Hepatocyte (in vitro differentiated cells): ENCODE results near the gene STEAP4. TPM values are rescaled to one million over a fixed set of nuclear protein-coding genes. Genes with fewer than 3 reads are reported as not detected.
A peak's percentile ranks its signal among the peaks of the same experiment; 100 is the strongest.

Source experiments
- DNase-seq: peaks from one replicate; pipeline ENCODE4 v3.0.0-alpha.2; 2016; ENCODE audit warnings: low spot score
- H2AFZ ChIP-seq: fragments of 200-600 bp; sonication (generic); 2 replicates; pipeline ENCODE4 v1.6.0; 2016; ENCODE audit warnings: antibody characterized with exemption, mild to moderate bottlenecking
- H3K27ac ChIP-seq: fragments of 200-600 bp; sonication (generic); 2 replicates; pipeline ENCODE4 v1.5.1; 2016; ENCODE audit warnings: mild to moderate bottlenecking
- H3K27me3 ChIP-seq: fragments of 200-600 bp; sonication (generic); 2 replicates; pipeline ENCODE4 v1.6.1; 2016
- H3K36me3 ChIP-seq: fragments of 200-600 bp; sonication (generic); replicated peaks from 2 replicates; pipeline ENCODE4 v1.5.1; 2016; ENCODE audit warnings: low read depth; ENCODE audit not compliant: insufficient read depth
- H3K4me1 ChIP-seq: fragments of 200-600 bp; sonication (generic); 2 replicates; pipeline ENCODE4 v1.5.1; 2016; ENCODE audit warnings: mild to moderate bottlenecking, moderate library complexity; ENCODE audit not compliant: insufficient read depth
- H3K4me2 ChIP-seq: fragments of 200-600 bp; sonication (generic); 2 replicates; pipeline ENCODE4 v1.6.0; 2016
- H3K4me3 ChIP-seq: fragments of 200-600 bp; sonication (generic); 2 replicates; pipeline ENCODE4 v1.5.1; 2016; ENCODE audit warnings: mild to moderate bottlenecking
- H3K79me2 ChIP-seq: fragments of 200-600 bp; sonication (generic); 2 replicates; pipeline ENCODE4 v1.6.0; 2017; ENCODE audit warnings: mild to moderate bottlenecking
- H3K9me2 ChIP-seq: fragments of 200-600 bp; sonication (generic); replicated peaks from 2 replicates; pipeline ENCODE4 v1.6.0; 2017; ENCODE audit warnings: mild to moderate bottlenecking; ENCODE audit not compliant: insufficient read depth
- H3K9me3 ChIP-seq: fragments of 200-600 bp; sonication (generic); 2 replicates; pipeline ENCODE4 v1.5.1; 2016; ENCODE audit warnings: low read depth, mild to moderate bottlenecking
- H4K20me1 ChIP-seq: fragments of 200-600 bp; sonication (generic); 2 replicates; pipeline ENCODE4 v1.6.0; 2016; ENCODE audit warnings: mild to moderate bottlenecking; ENCODE audit not compliant: insufficient read depth, poor library complexity, severe bottlenecking
- CTCF ChIP-seq: fragments of 200-600 bp; sonication (generic); IDR thresholded peaks from 2 replicates; pipeline ENCODE4 v1.5.1; 2016; ENCODE audit warnings: antibody characterized with exemption, mild to moderate bottlenecking; ENCODE audit not compliant: poor library complexity
- EZH2 ChIP-seq: fragments of 200-600 bp; sonication (generic); IDR thresholded peaks from 2 replicates; pipeline ENCODE4 v1.6.1; 2016; ENCODE audit warnings: antibody characterized with exemption, mild to moderate bottlenecking, borderline replicate concordance
- EZH2phosphoT487 ChIP-seq: fragments of 200-600 bp; sonication (generic); IDR thresholded peaks from one replicate; pipeline ENCODE4 v1.6.1; 2018; ENCODE audit warnings: antibody characterized with exemption, mild to moderate bottlenecking, low read depth, moderate library complexity; ENCODE audit not compliant: unreplicated experiment, severe bottlenecking
- WGBS: methylation state at CpG from one replicate; pipeline ENCODE4 v1.1.6; 2016; ENCODE audit warnings: low lambda C conversion rate; ENCODE audit errors: missing lambda C conversion rate; 5-methylcytosine and 5-hydroxymethylcytosine counted together
- polyA plus RNA-seq: library from polyadenylated mRNA; unstranded; fragments of >200 nt; fragmentation: Nextera tagmentation; extraction: Ambion mirVana; gene quantifications from 2 replicates; pipeline ENCODE4 v1.2.1, GENCODE V29; 2016
- total RNA-seq: library from RNA; depleted of rRNA; stranded (reverse); fragments of >200 nt; gene quantifications from 2 replicates; pipeline ENCODE4 v1.2.3, GENCODE V29; 2014

The STEAP4 gene
- total and polyA plus RNA-seq, 2 experiments from 2014 or later, result 1.1 TPM; not detected in 1

- no peak overlapping the region for H3K27ac ChIP-seq
- no peak for TF ChIP-seq CTCF
- no peak for TF ChIP-seq EZH2
- TF ChIP-seq EZH2phosphoT487, result no peak
- 62% methylated on average over 2 of the region's 2 CpGs for WGBS
Measured at GRCh38 chr7:88309819-88310218, 3.1 kb upstream of the STEAP4 start.

GRCh38 chr7:88307823-88308222, 1.1 kb upstream of the STEAP4 start:
- no peaks in the 10 kb centered on the region for H3K36me3 ChIP-seq
- no peaks in the 10 kb centered on the region for H4K20me1 ChIP-seq
- H3K79me2 ChIP-seq, result no peaks in the 10 kb centered on the region
- H3K9me3 ChIP-seq, result no peaks in the 10 kb centered on the region
- no peak overlapping the region for H2AFZ ChIP-seq
- no peak overlapping the region for H3K4me3 ChIP-seq
- H3K9me2 ChIP-seq, result no peaks in the 10 kb centered on the region
- no peak overlapping the region for H3K27ac ChIP-seq
- TF ChIP-seq EZH2, result no peak
- no peak for TF ChIP-seq EZH2phosphoT487
- TF ChIP-seq CTCF, result no peak
- no peak for DNase-seq
- peaks cover 5% of the 10 kb centered on the region for H3K27me3 ChIP-seq
- WGBS, result 92% methylated on average over 3 of the region's 3 CpGs
- peaks cover 5% of the 10 kb centered on the region for H3K4me1 ChIP-seq
- no peak overlapping the region for H3K4me2 ChIP-seq

More at GRCh38 chr7:88309819-88310218, 3.1 kb upstream of the STEAP4 start:
- Histone ChIP-seq H3K27me3 (peaks cover 5% of the 10 kb centered on the region), H3K36me3 (no peaks in the 10 kb centered on the region), H2AFZ (no peak overlapping the region), H3K4me3 (no peak overlapping the region), H3K4me1 (peaks cover 5% of the 10 kb centered on the region), H3K9me3 (no peaks in the 10 kb centered on the region), H3K79me2 (no peaks in the 10 kb centered on the region), H3K4me2 (no peak overlapping the region), H3K9me2 (no peaks in the 10 kb centered on the region), H4K20me1 (no peaks in the 10 kb centered on the region)
- no peak for DNase-seq

- no peak overlapping the region for H3K27ac ChIP-seq
- H3K79me2 ChIP-seq, result no peaks in the 10 kb centered on the region
- no peaks in the 10 kb centered on the region for H3K9me3 ChIP-seq
- no peaks in the 10 kb centered on the region for H4K20me1 ChIP-seq
- WGBS, result 78% methylated on average over 2 of the region's 2 CpGs
- H3K9me2 ChIP-seq, result no peaks in the 10 kb centered on the region
- H2AFZ ChIP-seq, result no peak overlapping the region
- no peak for DNase-seq
- peaks cover 5% of the 10 kb centered on the region for H3K27me3 ChIP-seq
- H3K4me2 ChIP-seq, result peak overlapping the region; percentile 88
- TF ChIP-seq EZH2phosphoT487 (no peak), EZH2 (no peak), CTCF (no peak)
- H3K36me3 ChIP-seq, result no peaks in the 10 kb centered on the region
- H3K4me1 ChIP-seq, result peaks cover 5% of the 10 kb centered on the region
- no peak overlapping the region for H3K4me3 ChIP-seq
Measured at GRCh38 chr7:88307412-88307811, 718 bp upstream of the STEAP4 start.

GRCh38 chr7:88305044-88305443, 1.6 kb downstream of the STEAP4 start:
- Histone ChIP-seq H4K20me1 (no peaks in the 10 kb centered on the region), H3K36me3 (no peaks in the 10 kb centered on the region), H3K27me3 (peaks cover 5% of the 10 kb centered on the region), H2AFZ (no peak overlapping the region), H3K4me2 (no peak overlapping the region), H3K4me1 (peaks cover 5% of the 10 kb centered on the region), H3K9me3 (no peaks in the 10 kb centered on the region), H3K79me2 (no peaks in the 10 kb centered on the region), H3K27ac (no peak overlapping the region), H3K4me3 (no peak overlapping the region), H3K9me2 (no peaks in the 10 kb centered on the region)
- 79% methylated on average over 3 of the region's 3 CpGs for WGBS
- no peak for TF ChIP-seq EZH2phosphoT487
- no peak for TF ChIP-seq CTCF
- no peak for TF ChIP-seq EZH2
- no peak for DNase-seq
